A549 (cell line): ENCODE data around the gene ATP6V1F. TPM values are rescaled to one million over a fixed set of nuclear protein-coding genes. Genes with fewer than 3 reads are reported as not detected.

Experiments used
- ATAC-seq, 2 experiments: fragments of 200-7000 bp in 1 of 2; fragments of >200 bp in 1 of 2; cut with Nextera tagmentation in 1 of 2; cut with Tn5 transposase in 1 of 2; 3 replicates each; pipeline versions ENCODE4 v1.8.0 to v1.9.1; 2018 to 2020; ENCODE audit warnings: mild to moderate bottlenecking in 1 of 2, moderate library complexity in 1 of 2
- CTCF ChIA-PET: fragments of 300-600 bp; sonication (Branson Sonifier 250); formaldehyde crosslinking; extraction: SDS; loops from one replicate; lab custom pipeline; 2021; ENCODE audit warnings: antibody characterized with exemption, inconsistent platforms; lab: Yijun Ruan, JAX
- POLR2A ChIA-PET: fragments of 350-600 bp; formaldehyde crosslinking; extraction: SDS; loops from one replicate; lab custom pipeline; 2021; ENCODE audit warnings: antibody characterized with exemption, inconsistent platforms; lab: Yijun Ruan, JAX
- DNase-seq, 2 experiments: peaks; one replicate each; pipeline versions ENCODE4 v3.0.0 to v3.0.0-alpha.2; 2011 to 2016; ENCODE audit warnings: low read depth in 1 of 2, low spot score in 1 of 2
- FAIRE-seq: peaks from 2 replicates; lab custom pipeline; 2011; peaks lifted over from hg19 to GRCh38; lab: Jason Lieb, UNC
- H3K27ac ChIP-seq, 2 experiments: fragments of >200 bp; sonication (Bioruptor Twin); formaldehyde crosslinking; 3 replicates each; pipeline ENCODE4 v1.5.1; 2016 to 2017
- H3K4me1 ChIP-seq: fragments of >200 bp; sonication (Bioruptor Twin); formaldehyde crosslinking; 3 replicates; pipeline ENCODE4 v1.6.1; 2016
- H3K4me2 ChIP-seq: fragments of >200 bp; sonication (Bioruptor Twin); formaldehyde crosslinking; 3 replicates; pipeline ENCODE4 v1.6.1; 2016
- H3K4me3 ChIP-seq: fragments of >200 bp; sonication (Bioruptor Twin); formaldehyde crosslinking; 3 replicates; pipeline ENCODE4 v1.5.1; 2016
- H3K9me3 ChIP-seq: fragments of >200 bp; sonication (Bioruptor Twin); formaldehyde crosslinking; 3 replicates; pipeline ENCODE4 v1.6.1; 2016
- BHLHE40 ChIP-seq: IDR thresholded peaks from 2 replicates; pipeline ENCODE4 v1.6.1; 2012; ENCODE audit warnings: low read depth, low read length, inconsistent platforms
- CBX2 ChIP-seq: fragments of 200-600 bp; sonication (generic); IDR thresholded peaks from 2 replicates; pipeline ENCODE4 v1.6.1; 2016; ENCODE audit warnings: low read depth, mild to moderate bottlenecking, borderline replicate concordance
- CEBPB ChIP-seq, 2 experiments: fragments of >200 bp in 1 of 2; sonication (Bioruptor Twin) in 1 of 2; formaldehyde crosslinking in 1 of 2; IDR thresholded peaks; 2 replicates each; pipeline ENCODE4 v1.6.1; 2012 to 2016
- EHF ChIP-seq: fragments of 250-450 bp; sonication (Bioruptor Pico); IDR thresholded peaks from 2 replicates; pipeline ENCODE4 v1.5.0; 2020; ENCODE audit warnings: mild to moderate bottlenecking
- EHMT2 ChIP-seq: fragments of 200-600 bp; sonication (generic); IDR thresholded peaks from 2 replicates; pipeline ENCODE4 v1.6.1; 2016; ENCODE audit warnings: antibody characterized with exemption, low read depth, mild to moderate bottlenecking, moderate library complexity
- ELK1 ChIP-seq: fragments of 150-350 bp; IDR thresholded peaks from 2 replicates; pipeline ENCODE4 v1.6.1; 2014; ENCODE audit warnings: low read depth, mild to moderate bottlenecking, low read length
- ESRRA ChIP-seq: fragments of 150-350 bp; IDR thresholded peaks from 2 replicates; pipeline ENCODE4 v1.6.1; 2014; ENCODE audit warnings: mild to moderate bottlenecking, low read length, borderline replicate concordance
- GATA3 ChIP-seq: IDR thresholded peaks from 2 replicates; pipeline ENCODE4 v1.6.1; 2012; ENCODE audit warnings: borderline replicate concordance
- HES2 ChIP-seq: fragments of >200 bp; sonication (Bioruptor Twin); formaldehyde crosslinking; IDR thresholded peaks from 2 replicates; pipeline ENCODE4 v1.6.1; 2016
- HMGXB4 ChIP-seq: fragments of 250-450 bp; sonication (Bioruptor Pico); IDR thresholded peaks from 2 replicates; pipeline ENCODE4 v1.5.0; 2021; ENCODE audit warnings: mild to moderate bottlenecking, moderate library complexity, borderline replicate concordance
- HOXB13 ChIP-seq: fragments of 250-450 bp; sonication (Bioruptor Pico); IDR thresholded peaks from 2 replicates; pipeline ENCODE4 v1.5.0; 2020; ENCODE audit warnings: low read depth, mild to moderate bottlenecking, moderate library complexity
- HOXB5 ChIP-seq: fragments of 250-450 bp; sonication (Bioruptor Pico); IDR thresholded peaks from 2 replicates; pipeline ENCODE4 v1.5.0; 2020; ENCODE audit warnings: mild to moderate bottlenecking, moderate library complexity
- JUN ChIP-seq, 2 experiments: fragments of >200 bp; sonication (Bioruptor Twin); formaldehyde crosslinking; IDR thresholded peaks; 2 replicates in 1 of 2; 3 replicates in 1 of 2; pipeline ENCODE4 v1.6.1; 2016 to 2017
- JUNB ChIP-seq: fragments of >200 bp; sonication (Bioruptor Twin); formaldehyde crosslinking; IDR thresholded peaks from 2 replicates; pipeline ENCODE4 v1.6.1; 2016
- KDM5A ChIP-seq: fragments of 200-600 bp; sonication (generic); IDR thresholded peaks from 2 replicates; pipeline ENCODE4 v1.6.1; 2016; ENCODE audit warnings: antibody characterized with exemption, mild to moderate bottlenecking
- MAZ ChIP-seq: fragments of 150-350 bp; IDR thresholded peaks from 2 replicates; pipeline ENCODE4 v1.6.1; 2014; ENCODE audit warnings: antibody characterized with exemption, low read depth, low read length, borderline replicate concordance
- MYC ChIP-seq: IDR thresholded peaks from 2 replicates; pipeline ENCODE4 v1.6.1; 2012; ENCODE audit warnings: mild to moderate bottlenecking, inconsistent platforms, low read length, improper control_type of control experiment, borderline replicate concordance
- NPAS2 ChIP-seq: fragments of 250-450 bp; sonication (Bioruptor Pico); IDR thresholded peaks from 2 replicates; pipeline ENCODE4 v1.8.0; 2022; ENCODE audit warnings: mild to moderate bottlenecking, moderate library complexity, borderline replicate concordance
- PHF8 ChIP-seq: fragments of 200-600 bp; sonication (generic); IDR thresholded peaks from 2 replicates; pipeline ENCODE4 v1.6.1; 2016; ENCODE audit warnings: low read depth, mild to moderate bottlenecking, antibody characterized with exemption, moderate library complexity, borderline replicate concordance
- POLR2AphosphoS2 ChIP-seq: conservative IDR thresholded peaks from 2 replicates; pipeline ENCODE4 v1.6.1; 2012; ENCODE audit warnings: low read length, improper control_type of control experiment, inconsistent platforms
- RARB ChIP-seq: fragments of 250-450 bp; sonication (Bioruptor Pico); IDR thresholded peaks from 2 replicates; pipeline ENCODE4 v1.8.0; 2021; ENCODE audit warnings: mild to moderate bottlenecking, moderate library complexity
- RCOR1 ChIP-seq: fragments of 150-350 bp; IDR thresholded peaks from 2 replicates; pipeline ENCODE4 v1.6.1; 2014; ENCODE audit warnings: antibody characterized with exemption, low read length, low read depth
- SREBF2 ChIP-seq: fragments of 450-650 bp; IDR thresholded peaks from 2 replicates; pipeline ENCODE4 v1.6.1; 2014; ENCODE audit warnings: mild to moderate bottlenecking, moderate library complexity
- TFCP2L1 ChIP-seq: fragments of 250-450 bp; sonication (Bioruptor Pico); IDR thresholded peaks from 2 replicates; pipeline ENCODE4 v1.5.0; 2021; ENCODE audit warnings: mild to moderate bottlenecking
- TP53 ChIP-seq: fragments of 250-450 bp; sonication (Bioruptor Pico); IDR thresholded peaks from 2 replicates; pipeline ENCODE4 v1.5.0; 2021; ENCODE audit warnings: mild to moderate bottlenecking, moderate library complexity
- ZSCAN20 ChIP-seq: fragments of 250-450 bp; sonication (Bioruptor Pico); IDR thresholded peaks from 2 replicates; pipeline ENCODE4 v1.8.0; 2022; ENCODE audit warnings: mild to moderate bottlenecking, moderate library complexity
- WGBS: methylation state at CpG from one replicate; pipeline ENCODE4 v1.1.6; 2017; ENCODE audit errors: missing lambda C conversion rate; 5-methylcytosine and 5-hydroxymethylcytosine counted together
- polyA plus RNA-seq, 4 experiments: library from polyadenylated mRNA; depleted of rRNA in 3 of 4; stranded (reverse); fragments of >200 nt; fragmentation: RNase III in 1 of 4; extraction: RNeasy Plus Mini Kit Qiagen cat#74134 plus additional on column Dnase treatment in 1 of 4; gene quantifications; 2 replicates in 3 of 4; 3 replicates in 1 of 4; pipeline ENCODE4 v1.2.3, GENCODE V29; 2011 to 2017

The ATP6V1F gene
- polyA plus RNA-seq, 2 of the 4 experiments (the other 2 are of a cell fraction), result 155 to 229 TPM

GRCh38 chr7:128818694-128819093 is 44.0 kb upstream of the ATP6V1F start:
- CTCF ChIA-PET, result interaction anchor here (0.8 to 4.4 kb wide), 5 partner anchors 13 to 65 kb away, joined by 3 to 22 read pairs (median 6); no protein-coding TSS in a partner anchor
- POLR2A ChIA-PET, result no interaction called here
- Histone ChIP-seq H3K4me3 (no peak overlapping the region), H3K4me2 (no peak overlapping the region), H3K27ac (no peak overlapping the region), H3K9me3 (no peaks in the 10 kb centered on the region), H3K4me1 (no peaks in the 10 kb centered on the region)
- 70% methylated on average over 3 of the region's 3 CpGs for WGBS
- DNase-seq (no peak), ATAC-seq (no peak), FAIRE-seq (no peak)
- no peak for TF ChIP-seq TP53 (CRISPR knock-in tag)

- WGBS, result 95% methylated on average over 4 of the region's 4 CpGs
- Histone ChIP-seq H3K4me2 (no peak overlapping the region), H3K9me3 (no peaks in the 10 kb centered on the region), H3K4me3 (no peak overlapping the region), H3K27ac (no peak overlapping the region), H3K4me1 (no peaks in the 10 kb centered on the region)
- ATAC-seq, result peak in 1 of 2 experiments; percentile 18; a peak in 1 of 6 replicates
- ChIA-PET POLR2A (no interaction called here), CTCF (interaction anchor here (1.0 kb wide), 1 partner anchor 61 kb away, joined by 3 read pairs; no protein-coding TSS in a partner anchor)
- TF ChIP-seq ESRRA, result no peak
- no peak for TF ChIP-seq HOXB13
- TF ChIP-seq BHLHE40, result no peak
- no peak for TF ChIP-seq KDM5A
- TF ChIP-seq ZSCAN20 (CRISPR knock-in tag), result no peak
- TF ChIP-seq PHF8, result no peak
- TF ChIP-seq CBX2, result no peak
- TF ChIP-seq HES2, result no peak
- TF ChIP-seq SREBF2, result no peak
- TF ChIP-seq JUNB, result no peak
- TF ChIP-seq TFCP2L1 (CRISPR knock-in tag), result no peak
- TF ChIP-seq NPAS2 (CRISPR knock-in tag), result no peak
- FAIRE-seq, result no peak
- DNase-seq, result no peak
Observed at GRCh38 chr7:128821724-128822123, 40.9 kb upstream of the ATP6V1F start.

- WGBS, result 82% methylated on average over 4 of the region's 4 CpGs
- CTCF ChIA-PET, result interaction anchor here (1.0 to 2.0 kb wide), 4 partner anchors 17 to 57 kb away, joined by 3 to 6 read pairs (median 3); no protein-coding TSS in a partner anchor
- POLR2A ChIA-PET, result no interaction called here
- H3K9me3 ChIP-seq, result no peaks in the 10 kb centered on the region
- TF ChIP-seq EHMT2 (no peak), MAZ (no peak)
- no peak for ATAC-seq
- no peak overlapping the region; a peak in 2 of 6 replicates for H3K27ac ChIP-seq
- H3K4me3 ChIP-seq, result no peak overlapping the region
- peaks cover 29% of the 10 kb centered on the region for H3K4me1 ChIP-seq
- DNase-seq, result no peak
- no peak for FAIRE-seq
- H3K4me2 ChIP-seq, result no peak overlapping the region
Observed at GRCh38 chr7:128826512-128826911, 36.1 kb upstream of the ATP6V1F start.

- TF ChIP-seq GATA3 (no peak), ZSCAN20 (CRISPR knock-in tag) (no peak), SREBF2 (no peak), EHF (no peak), POLR2AphosphoS2 (no peak), RCOR1 (no peak), JUN (IDR thresholded peaks at IDR 0.05) (no peak), CEBPB (IDR thresholded peaks at IDR 0.05) (no peak), MYC (no peak), PHF8 (no peak), HMGXB4 (CRISPR knock-in tag) (no peak), HOXB5 (CRISPR knock-in tag) (no peak), JUNB (no peak), MAZ (no peak), ELK1 (no peak), RARB (CRISPR knock-in tag) (no peak)
- 64% methylated on average over 1 of the region's 1 CpG for WGBS
- POLR2A ChIA-PET, result no interaction called here
- no peak for DNase-seq
- CTCF ChIA-PET, result interaction anchor here (1.0 to 2.0 kb wide), 4 partner anchors 17 to 57 kb away, joined by 3 to 6 read pairs (median 3); no protein-coding TSS in a partner anchor
- no peak for ATAC-seq
- Histone ChIP-seq H3K4me3 (no peak overlapping the region), H3K9me3 (no peaks in the 10 kb centered on the region), H3K27ac (peak overlapping the region in 1 of 2 experiments; percentile 75; a peak in 4 of 6 replicates), H3K4me2 (no peak overlapping the region), H3K4me1 (peaks cover 33% of the 10 kb centered on the region)
- no peak for FAIRE-seq
Observed at GRCh38 chr7:128826916-128827247, 35.8 kb upstream of the ATP6V1F start.
